Measurements from ENCODE around the gene NDUFS2.

DNA sequence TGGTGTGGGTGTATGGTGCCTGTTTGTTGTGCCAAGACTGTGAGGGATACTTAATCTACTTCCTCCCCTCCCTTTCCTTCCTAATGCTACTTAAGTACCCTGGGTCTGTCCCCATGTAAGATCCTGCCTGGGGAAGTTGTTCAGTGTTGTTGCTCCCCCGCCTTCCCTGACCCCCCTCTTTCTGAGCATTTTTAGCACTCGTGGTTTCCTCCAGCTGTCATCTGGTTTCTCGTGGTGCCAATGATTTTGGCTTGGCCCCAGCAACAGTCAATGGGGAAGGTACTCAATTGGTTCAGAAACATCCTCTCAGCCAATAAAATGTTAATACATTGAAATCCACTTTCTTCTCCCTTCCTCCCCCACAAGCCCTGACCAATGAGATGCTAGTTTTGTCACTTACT is 16.9 kb upstream of the NDUFS2 start:
- TF ChIP-seq, protein P1, sequence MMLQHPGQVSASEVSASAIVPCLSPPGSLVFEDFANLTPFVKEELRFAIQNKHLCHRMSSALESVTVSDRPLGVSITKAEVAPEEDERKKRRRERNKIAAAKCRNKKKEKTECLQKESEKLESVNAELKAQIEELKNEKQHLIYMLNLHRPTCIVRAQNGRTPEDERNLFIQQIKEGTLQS (IDR thresholded peaks at IDR 0.05; ENCODE audit: borderline replicate concordance, extremely low read depth, low read depth, low read length), result no peak
- TF ChIP-seq MTA2 (IDR thresholded peaks at IDR 0.05; ENCODE audit: low read depth) (no peak), JUNB (IDR thresholded peaks at IDR 0.05) (no peak; the same call in 1 of the 2 replicates), CTCF (IDR thresholded peaks at IDR 0.05 in 2 of 3, conservative IDR thresholded peaks at IDR 0.05 in 1 of 3; ENCODE audit: control insufficient read depth in 2 of 3, extremely low read depth in 1 of 3, insufficient read depth in 1 of 3, low read depth in 3 of 3, low read length in 3 of 3) (no peak), NR2F1 (conservative IDR thresholded peaks at IDR 0.05) (no peak), ATF2 (IDR thresholded peaks at IDR 0.05; ENCODE audit: low read length) (no peak), EZH2 (IDR thresholded peaks at IDR 0.05; ENCODE audit: borderline replicate concordance, control insufficient read depth, low read depth, low read length) (no peak)
- TF ChIP-seq, protein P2, sequence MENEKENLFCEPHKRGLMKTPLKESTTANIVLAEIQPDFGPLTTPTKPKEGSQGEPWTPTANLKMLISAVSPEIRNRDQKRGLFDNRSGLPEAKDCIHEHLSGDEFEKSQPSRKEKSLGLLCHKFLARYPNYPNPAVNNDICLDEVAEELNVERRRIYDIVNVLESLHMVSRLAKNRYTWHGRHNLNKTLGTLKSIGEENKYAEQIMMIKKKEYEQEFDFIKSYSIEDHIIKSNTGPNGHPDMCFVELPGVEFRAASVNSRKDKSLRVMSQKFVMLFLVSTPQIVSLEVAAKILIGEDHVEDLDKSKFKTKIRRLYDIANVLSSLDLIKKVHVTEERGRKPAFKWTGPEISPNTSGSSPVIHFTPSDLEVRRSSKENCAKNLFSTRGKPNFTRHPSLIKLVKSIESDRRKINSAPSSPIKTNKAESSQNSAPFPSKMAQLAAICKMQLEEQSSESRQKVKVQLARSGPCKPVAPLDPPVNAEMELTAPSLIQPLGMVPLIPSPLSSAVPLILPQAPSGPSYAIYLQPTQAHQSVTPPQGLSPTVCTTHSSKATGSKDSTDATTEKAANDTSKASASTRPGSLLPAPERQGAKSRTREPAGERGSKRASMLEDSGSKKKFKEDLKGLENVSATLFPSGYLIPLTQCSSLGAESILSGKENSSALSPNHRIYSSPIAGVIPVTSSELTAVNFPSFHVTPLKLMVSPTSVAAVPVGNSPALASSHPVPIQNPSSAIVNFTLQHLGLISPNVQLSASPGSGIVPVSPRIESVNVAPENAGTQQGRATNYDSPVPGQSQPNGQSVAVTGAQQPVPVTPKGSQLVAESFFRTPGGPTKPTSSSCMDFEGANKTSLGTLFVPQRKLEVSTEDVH (IDR thresholded peaks at IDR 0.05; ENCODE audit: low read depth, partially characterized antibody), result no peak
